ENCODE results near the gene ZNF638.

ZNF638 gene

GRCh38 chr2:71468279-71469015 lies 136.9 kb downstream of the ZNF638 start:
- DNase-seq (ENCODE audit: low read depth in 2 of 2): no peak

- DNase-seq (ENCODE audit: low read depth in 2 of 2): no peak
Measured at GRCh38 chr2:71469403-71470398, 138.1 kb downstream of the ZNF638 start.

GRCh38 chr2:71471276-71471675 lies 139.7 kb downstream of the ZNF638 start:
- DNase-seq (ENCODE audit: low read depth in 2 of 2): no peak

GRCh38 chr2:71472019-71472418 lies 140.4 kb downstream of the ZNF638 start:
- DNase-seq (ENCODE audit: low read depth in 2 of 2): no peak

- no peak for DNase-seq (ENCODE audit: low read depth in 2 of 2)
Measured at GRCh38 chr2:71473346-71474031, 141.9 kb downstream of the ZNF638 start.

- DNase-seq (ENCODE audit: low read depth in 2 of 2): no peak
Measured at GRCh38 chr2:71474116-71474743, 142.6 kb downstream of the ZNF638 start.

GRCh38 chr2:71474744-71475397 lies 143.3 kb downstream of the ZNF638 start:
- DNase-seq (ENCODE audit: low read depth in 2 of 2): no peak

GRCh38 chr2:71476495-71476894 lies 144.9 kb downstream of the ZNF638 start:
- DNase-seq (ENCODE audit: low read depth in 2 of 2): no peak

GRCh38 chr2:71477231-71477691 lies 145.7 kb downstream of the ZNF638 start:
- no peak for DNase-seq (ENCODE audit: low read depth in 2 of 2)

- no peak for DNase-seq (ENCODE audit: low read depth in 2 of 2)
Measured at GRCh38 chr2:71478806-71479205, 147.2 kb downstream of the ZNF638 start.

- no peak for DNase-seq (ENCODE audit: low read depth in 2 of 2)
Measured at GRCh38 chr2:71479261-71479660, 147.7 kb downstream of the ZNF638 start.

- DNase-seq (ENCODE audit: low read depth in 2 of 2): no peak
Measured at GRCh38 chr2:71481111-71481510, 149.5 kb downstream of the ZNF638 start.

GRCh38 chr2:71482055-71482454 lies 150.5 kb downstream of the ZNF638 start:
- no peak for DNase-seq (ENCODE audit: low read depth in 2 of 2)

GRCh38 chr2:71483246-71483645 lies 151.7 kb downstream of the ZNF638 start:
- no peak for DNase-seq (ENCODE audit: low read depth in 2 of 2)

GRCh38 chr2:71484354-71484753 lies 152.8 kb downstream of the ZNF638 start:
- no peak for DNase-seq (ENCODE audit: low read depth in 2 of 2)
